ENCODE results near the gene PSMD6. TPM values are rescaled to one million over a fixed set of nuclear protein-coding genes. Genes with fewer than 3 reads are reported as not detected.

PSMD6 gene
- total and polyA plus RNA-seq, 10 of the 15 experiments (the other 5 are each of a cell fraction or from before 2014, with no cell fraction given) = 68.7 to 199 (median 106) TPM

- SMC1A ChIA-PET (ENCODE audit: uncharacterized antibody, unreplicated experiment) = no interaction called here
- H3K4me1 ChIP-seq (ENCODE audit: control insufficient read depth, insufficient read depth, low read length) = no peaks in the 10 kb centered on the region
- no peak overlapping the region for H3K4me3 ChIP-seq
- H3K79me2 ChIP-seq (ENCODE audit: control insufficient read depth, insufficient read depth, low read length) = no peaks in the 10 kb centered on the region
- no peaks in the 10 kb centered on the region for H4K20me1 ChIP-seq (ENCODE audit: control insufficient read depth, insufficient read depth)
- intact Hi-C loops (cut with micrococcal nuclease; ENCODE audit: unreplicated experiment) = no loop called here
- no peak for DNase-seq (ENCODE audit: low read depth, low spot score)
- ATAC-seq = no peak
- H3K27ac ChIP-seq (ENCODE audit: control insufficient read depth, insufficient read depth) = no peak overlapping the region
- no peaks in the 10 kb centered on the region for H3K36me3 ChIP-seq (ENCODE audit: control insufficient read depth in 2 of 2, insufficient read depth in 2 of 2, low read length in 1 of 2)
- WGBS (ENCODE audit: insufficient coverage, insufficient replicate concordance, low lambda C conversion rate, missing lambda C conversion rate) = 21% methylated on average over 10 of the region's 10 CpGs
- no peak for FAIRE-seq
- in situ Hi-C loops (cut with MboI) = no loop called here
- CTCF ChIA-PET = interaction anchor here (1.3 kb wide), 1 partner anchor 13 kb away, joined by 3 read pairs; no protein-coding TSS in a partner anchor
- no peaks in the 10 kb centered on the region for H3K27me3 ChIP-seq (replicated peaks in 1 of 2; ENCODE audit: control insufficient read depth in 2 of 2, insufficient read depth in 2 of 2, low read length in 1 of 2)
- POLR2A ChIA-PET = no interaction called here
- H3K9ac ChIP-seq (ENCODE audit: control insufficient read depth, insufficient read depth, low read length) = no peak overlapping the region
- no peak overlapping the region for H2AFZ ChIP-seq (ENCODE audit: control insufficient read depth, low read depth, low read length)
- RAD21 ChIA-PET (ENCODE audit: unreplicated experiment) = no interaction called here
- H3K9me3 ChIP-seq (replicated peaks; ENCODE audit: control insufficient read depth, insufficient read depth, low read length) = no peaks in the 10 kb centered on the region
- BruUV-seq (replicated peaks) = no TSS peak
- TF ChIP-seq BCL11A (IDR thresholded peaks at IDR 0.05; ENCODE audit: low read depth, low read length) (no peak), ZNF592 (IDR thresholded peaks at IDR 0.05) (no peak), NFYB (IDR thresholded peaks at IDR 0.05; ENCODE audit: insufficient read depth, low read depth, low read length) (no peak), NR2C1 (IDR thresholded peaks at IDR 0.05) (no peak), BHLHE40 (IDR thresholded peaks at IDR 0.05; ENCODE audit: borderline replicate concordance in 1 of 2, low read depth in 2 of 2, low read length in 1 of 2) (no peak), STAT3 (IDR thresholded peaks at IDR 0.05; ENCODE audit: low read depth, low read length) (no peak)
- no peak overlapping the region for H3K4me2 ChIP-seq (ENCODE audit: control insufficient read depth, insufficient read depth)
Observed at GRCh38 chr3:64067506-64068346, 44.4 kb upstream of the PSMD6 start.
